Measurements from ENCODE around the gene KAT6B.

DNA sequence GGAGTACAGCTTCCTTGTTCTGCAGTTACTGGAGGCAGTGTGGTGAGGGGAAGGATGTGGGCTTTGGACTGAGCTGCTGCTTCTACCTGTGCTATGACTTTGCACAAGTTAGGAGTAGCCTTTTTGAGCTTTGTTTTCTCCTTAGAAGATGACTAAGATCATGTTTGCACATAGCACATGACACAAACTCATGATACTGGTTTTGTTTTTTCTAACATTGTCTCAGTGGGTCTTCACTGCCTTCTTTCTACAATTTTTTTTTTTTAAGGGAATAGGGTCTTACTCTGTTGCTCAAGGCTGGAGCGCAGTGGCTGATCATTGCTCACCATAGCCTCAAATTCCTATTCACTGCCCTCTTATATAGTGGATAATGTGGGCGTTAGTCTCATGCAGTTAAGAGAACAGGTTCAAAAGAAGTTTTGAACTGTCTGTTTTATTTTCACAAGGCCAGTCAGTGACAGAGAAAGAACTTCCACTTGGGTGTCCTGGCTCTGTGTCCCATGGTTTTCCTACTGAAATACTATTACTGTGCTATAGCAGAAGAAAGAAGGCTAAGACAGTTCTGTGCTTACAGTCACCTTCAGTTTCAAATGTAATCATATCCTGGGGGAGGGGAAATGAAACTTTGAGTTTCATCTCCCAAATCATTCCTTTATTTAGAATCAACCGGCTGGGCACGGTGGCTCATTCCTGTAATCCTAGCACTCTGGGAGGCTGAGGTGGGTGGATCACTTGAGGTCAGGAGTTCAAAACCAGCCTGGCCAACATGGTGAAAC lies 72.0 kb downstream of the KAT6B start:
- TF ChIP-seq, protein P1, sequence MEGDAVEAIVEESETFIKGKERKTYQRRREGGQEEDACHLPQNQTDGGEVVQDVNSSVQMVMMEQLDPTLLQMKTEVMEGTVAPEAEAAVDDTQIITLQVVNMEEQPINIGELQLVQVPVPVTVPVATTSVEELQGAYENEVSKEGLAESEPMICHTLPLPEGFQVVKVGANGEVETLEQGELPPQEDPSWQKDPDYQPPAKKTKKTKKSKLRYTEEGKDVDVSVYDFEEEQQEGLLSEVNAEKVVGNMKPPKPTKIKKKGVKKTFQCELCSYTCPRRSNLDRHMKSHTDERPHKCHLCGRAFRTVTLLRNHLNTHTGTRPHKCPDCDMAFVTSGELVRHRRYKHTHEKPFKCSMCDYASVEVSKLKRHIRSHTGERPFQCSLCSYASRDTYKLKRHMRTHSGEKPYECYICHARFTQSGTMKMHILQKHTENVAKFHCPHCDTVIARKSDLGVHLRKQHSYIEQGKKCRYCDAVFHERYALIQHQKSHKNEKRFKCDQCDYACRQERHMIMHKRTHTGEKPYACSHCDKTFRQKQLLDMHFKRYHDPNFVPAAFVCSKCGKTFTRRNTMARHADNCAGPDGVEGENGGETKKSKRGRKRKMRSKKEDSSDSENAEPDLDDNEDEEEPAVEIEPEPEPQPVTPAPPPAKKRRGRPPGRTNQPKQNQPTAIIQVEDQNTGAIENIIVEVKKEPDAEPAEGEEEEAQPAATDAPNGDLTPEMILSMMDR (IDR thresholded peaks at IDR 0.05), result no peak
- no peak for TF ChIP-seq EP300 (IDR thresholded peaks at IDR 0.05)
- TF ChIP-seq POLR2A (IDR thresholded peaks at IDR 0.05), result no peak
- TF ChIP-seq POLR2AphosphoS5 (IDR thresholded peaks at IDR 0.05), result no peak

Measured in sigmoid colon (tissue), 4 donors.